A673 (cell line): Measurements from ENCODE around the gene TBC1D16. TPM values are rescaled to one million over a fixed set of nuclear protein-coding genes. Genes with fewer than 3 reads are reported as not detected.

Experiments
- BruUV-seq: library from RNA; stranded (reverse); fragments of 400-500 nt; replicated peaks from 2 replicates; lab custom pipeline; 2021; lab: Mats Ljungman, UMichigan
- CTCF ChIA-PET: fragments of 300-600 bp; sonication (Branson Sonifier 250); formaldehyde crosslinking; loops from one replicate; lab custom pipeline; 2022; ENCODE audit warnings: antibody characterized with exemption; lab: Charles Lee
- POLR2A ChIA-PET: fragments of 300-600 bp; sonication (Branson Sonifier 250); formaldehyde crosslinking; loops from one replicate; lab custom pipeline; 2022; ENCODE audit warnings: antibody characterized with exemption; ENCODE audit not compliant: low non-redundant PET; lab: Charles Lee
- DNase-seq: peaks from one replicate; pipeline ENCODE4 v3.0.0-alpha.2; 2015; ENCODE audit warnings: low spot score
- H3K27ac ChIP-seq: fragments of 200-600 bp; sonication (generic); 2 replicates; pipeline ENCODE4 v1.5.1; 2016; ENCODE audit warnings: mixed run types, low read depth, mild to moderate bottlenecking, mixed read lengths, antibody characterized with exemption, low read length; ENCODE audit not compliant: poor library complexity, severe bottlenecking
- H3K27me3 ChIP-seq: fragments of 200-600 bp; sonication (generic); replicated peaks from 2 replicates; pipeline ENCODE4 v1.6.1; 2017; ENCODE audit warnings: mixed run types, low read depth, mild to moderate bottlenecking, mixed read lengths, antibody characterized with exemption, low read length; ENCODE audit not compliant: insufficient read depth, poor library complexity
- H3K36me3 ChIP-seq: fragments of 200-600 bp; sonication (generic); 2 replicates; pipeline ENCODE4 v1.6.1; 2016; ENCODE audit warnings: mixed run types, mild to moderate bottlenecking, mixed read lengths, antibody characterized with exemption, low read length; ENCODE audit not compliant: insufficient read depth, poor library complexity, severe bottlenecking
- H3K4me1 ChIP-seq: fragments of 200-600 bp; sonication (generic); 2 replicates; pipeline ENCODE4 v1.6.1; 2017; ENCODE audit warnings: mixed run types, mild to moderate bottlenecking, mixed read lengths, antibody characterized with exemption, low read length; ENCODE audit not compliant: insufficient read depth, poor library complexity, severe bottlenecking
- H3K4me3 ChIP-seq: fragments of 200-600 bp; sonication (generic); 2 replicates; pipeline ENCODE4 v1.5.1; 2016; ENCODE audit warnings: low read depth, mixed run types, mild to moderate bottlenecking, mixed read lengths, low read length; ENCODE audit not compliant: poor library complexity, severe bottlenecking
- H3K9me3 ChIP-seq: fragments of 200-600 bp; sonication (generic); 2 replicates; pipeline ENCODE4 v1.6.1; 2016; ENCODE audit warnings: mixed run types, low read depth, mild to moderate bottlenecking, mixed read lengths, antibody characterized with exemption, low read length; ENCODE audit not compliant: poor library complexity, severe bottlenecking
- CTCF ChIP-seq: fragments of 300-800, 200-600 bp; sonication (generic); conservative IDR thresholded peaks from 2 replicates; pipeline ENCODE4 v1.5.1; 2017; ENCODE audit warnings: low read depth, mild to moderate bottlenecking, antibody characterized with exemption, low read length, moderate library complexity, mixed read lengths
- EZH2 ChIP-seq: fragments of 200-600 bp; sonication (generic); IDR thresholded peaks from 2 replicates; pipeline ENCODE4 v1.6.1; 2017; ENCODE audit warnings: borderline replicate concordance, low read depth, mild to moderate bottlenecking, mixed read lengths, antibody characterized with exemption, low read length; ENCODE audit not compliant: poor library complexity, severe bottlenecking
- intact Hi-C: fragments of 100-400 bp; cut with micrococcal nuclease; formaldehyde crosslinking; loops from one replicate; pipeline ENCODE4 v1.10.0; 2022; ENCODE audit not compliant: unreplicated experiment
- total RNA-seq: library from RNA; stranded (reverse); gene quantifications from 2 replicates; pipeline ENCODE4 v1.2.3, GENCODE V29; 2021

The TBC1D16 gene
- total RNA-seq, 1 experiment from 2014 or later, result 49.1 TPM

GRCh38 chr17:79955167-79955549 is 80.5 kb downstream of the TBC1D16 start:
- no peaks in the 10 kb centered on the region for H3K36me3 ChIP-seq
- POLR2A ChIA-PET, result no interaction called here
- no peaks in the 10 kb centered on the region for H3K9me3 ChIP-seq
- H3K4me1 ChIP-seq, result peaks cover 45% of the 10 kb centered on the region
- H3K4me3 ChIP-seq, result no peak overlapping the region
- CTCF ChIA-PET, result no interaction called here
- BruUV-seq, result no TSS peak
- no peak overlapping the region for H3K27ac ChIP-seq
- intact Hi-C loops, result no loop called here
- no peaks in the 10 kb centered on the region for H3K27me3 ChIP-seq
- TF ChIP-seq EZH2, result no peak
- no peak for TF ChIP-seq CTCF
- no peak for DNase-seq

- intact Hi-C loops, result no loop called here
- Histone ChIP-seq H3K9me3 (no peaks in the 10 kb centered on the region), H3K4me1 (peaks cover 52% of the 10 kb centered on the region), H3K4me3 (no peak overlapping the region), H3K27me3 (no peaks in the 10 kb centered on the region), H3K36me3 (no peaks in the 10 kb centered on the region), H3K27ac (peak overlapping the region; percentile 19)
- no peak for DNase-seq
- TF ChIP-seq EZH2 (no peak), CTCF (no peak)
- ChIA-PET CTCF (no interaction called here), POLR2A (no interaction called here)
- no TSS peak for BruUV-seq
Observed at GRCh38 chr17:79954281-79955166, 81.1 kb downstream of the TBC1D16 start.

GRCh38 chr17:79953335-79953734 is 82.3 kb downstream of the TBC1D16 start:
- POLR2A ChIA-PET, result no interaction called here
- Histone ChIP-seq H3K36me3 (no peaks in the 10 kb centered on the region), H3K9me3 (no peaks in the 10 kb centered on the region), H3K4me1 (peaks cover 63% of the 10 kb centered on the region), H3K27ac (peak overlapping the region; percentile 93), H3K27me3 (no peaks in the 10 kb centered on the region), H3K4me3 (no peak overlapping the region)
- DNase-seq, result no peak
- intact Hi-C loops, result no loop called here
- BruUV-seq, result no TSS peak
- TF ChIP-seq CTCF, result no peak
- TF ChIP-seq EZH2, result no peak
- CTCF ChIA-PET, result no interaction called here
